ENCODE measurements around the gene SLC9A9. TPM values are rescaled to one million over a fixed set of nuclear protein-coding genes. Genes with fewer than 3 reads are reported as not detected.

The SLC9A9 gene
- total RNA-seq, 1 donor from 2014 or later, result 0.22 TPM

DNA sequence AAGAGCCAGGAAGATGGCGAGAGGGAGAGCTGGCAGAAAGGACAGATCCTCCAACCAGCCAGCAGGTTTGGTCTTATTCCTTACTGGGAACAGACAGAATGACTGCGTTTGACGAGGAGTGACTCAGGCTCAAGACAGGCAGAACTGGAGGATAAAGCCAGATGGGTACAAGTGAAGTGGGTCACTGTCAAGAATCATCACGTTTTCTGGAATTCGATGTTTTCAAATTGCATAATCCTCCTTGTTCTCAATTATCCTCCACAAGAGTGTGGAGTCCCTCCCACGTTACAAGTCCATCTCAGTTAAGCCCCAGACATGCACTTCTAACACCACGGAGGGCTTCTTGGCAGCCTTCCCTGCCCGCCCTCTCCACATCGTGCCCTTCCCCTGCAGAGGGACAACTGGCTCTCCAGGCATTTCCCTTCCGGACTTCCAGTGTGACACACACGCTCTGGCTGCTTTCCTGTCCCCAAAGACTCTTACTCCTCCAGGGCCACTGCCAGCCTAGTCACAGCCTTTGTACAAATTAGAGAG is 545.6 kb downstream of the SLC9A9 start:
- H4K20me1 ChIP-seq (ENCODE audit: low read depth), result no peaks in the 10 kb centered on the region
- Mint-ChIP-seq H3K36me3 (no peaks in the 10 kb centered on the region), H3K27ac (no peak overlapping the region), H3K4me1 (peaks cover 11% of the 10 kb centered on the region), H3K9me3 (no peaks in the 10 kb centered on the region), H3K27me3 (ENCODE audit: insufficient read depth, low read depth) (peaks cover 2% of the 10 kb centered on the region), H3K4me3 (no peak overlapping the region)
- no peaks in the 10 kb centered on the region for H3K79me2 ChIP-seq (ENCODE audit: low read depth)
- no peak for TF ChIP-seq EZH2 (IDR thresholded peaks at IDR 0.05)
- TF ChIP-seq, protein P1, sequence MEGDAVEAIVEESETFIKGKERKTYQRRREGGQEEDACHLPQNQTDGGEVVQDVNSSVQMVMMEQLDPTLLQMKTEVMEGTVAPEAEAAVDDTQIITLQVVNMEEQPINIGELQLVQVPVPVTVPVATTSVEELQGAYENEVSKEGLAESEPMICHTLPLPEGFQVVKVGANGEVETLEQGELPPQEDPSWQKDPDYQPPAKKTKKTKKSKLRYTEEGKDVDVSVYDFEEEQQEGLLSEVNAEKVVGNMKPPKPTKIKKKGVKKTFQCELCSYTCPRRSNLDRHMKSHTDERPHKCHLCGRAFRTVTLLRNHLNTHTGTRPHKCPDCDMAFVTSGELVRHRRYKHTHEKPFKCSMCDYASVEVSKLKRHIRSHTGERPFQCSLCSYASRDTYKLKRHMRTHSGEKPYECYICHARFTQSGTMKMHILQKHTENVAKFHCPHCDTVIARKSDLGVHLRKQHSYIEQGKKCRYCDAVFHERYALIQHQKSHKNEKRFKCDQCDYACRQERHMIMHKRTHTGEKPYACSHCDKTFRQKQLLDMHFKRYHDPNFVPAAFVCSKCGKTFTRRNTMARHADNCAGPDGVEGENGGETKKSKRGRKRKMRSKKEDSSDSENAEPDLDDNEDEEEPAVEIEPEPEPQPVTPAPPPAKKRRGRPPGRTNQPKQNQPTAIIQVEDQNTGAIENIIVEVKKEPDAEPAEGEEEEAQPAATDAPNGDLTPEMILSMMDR (IDR thresholded peaks at IDR 0.05), result no peak
- TF ChIP-seq EZH2phosphoT487 (IDR thresholded peaks at IDR 0.05), result no peak
- no peak overlapping the region for H3K9ac ChIP-seq
- DNase-seq (ENCODE audit: low spot score), result no peak
- H3K4me2 ChIP-seq, result no peak overlapping the region
- H3K4me3 ChIP-seq, result no peak overlapping the region
- H3K9me3 ChIP-seq (ENCODE audit: low read depth), result no peaks in the 10 kb centered on the region
- H3F3A ChIP-seq (ENCODE audit: low read depth), result no peaks in the 10 kb centered on the region
- H2AFZ ChIP-seq (replicated peaks), result no peak overlapping the region
- no peak overlapping the region for H3K27ac ChIP-seq
- peaks cover 8% of the 10 kb centered on the region for H3K4me1 ChIP-seq
- H3K27me3 ChIP-seq, result no peaks in the 10 kb centered on the region
- H3K36me3 ChIP-seq, result no peaks in the 10 kb centered on the region

DNA sequence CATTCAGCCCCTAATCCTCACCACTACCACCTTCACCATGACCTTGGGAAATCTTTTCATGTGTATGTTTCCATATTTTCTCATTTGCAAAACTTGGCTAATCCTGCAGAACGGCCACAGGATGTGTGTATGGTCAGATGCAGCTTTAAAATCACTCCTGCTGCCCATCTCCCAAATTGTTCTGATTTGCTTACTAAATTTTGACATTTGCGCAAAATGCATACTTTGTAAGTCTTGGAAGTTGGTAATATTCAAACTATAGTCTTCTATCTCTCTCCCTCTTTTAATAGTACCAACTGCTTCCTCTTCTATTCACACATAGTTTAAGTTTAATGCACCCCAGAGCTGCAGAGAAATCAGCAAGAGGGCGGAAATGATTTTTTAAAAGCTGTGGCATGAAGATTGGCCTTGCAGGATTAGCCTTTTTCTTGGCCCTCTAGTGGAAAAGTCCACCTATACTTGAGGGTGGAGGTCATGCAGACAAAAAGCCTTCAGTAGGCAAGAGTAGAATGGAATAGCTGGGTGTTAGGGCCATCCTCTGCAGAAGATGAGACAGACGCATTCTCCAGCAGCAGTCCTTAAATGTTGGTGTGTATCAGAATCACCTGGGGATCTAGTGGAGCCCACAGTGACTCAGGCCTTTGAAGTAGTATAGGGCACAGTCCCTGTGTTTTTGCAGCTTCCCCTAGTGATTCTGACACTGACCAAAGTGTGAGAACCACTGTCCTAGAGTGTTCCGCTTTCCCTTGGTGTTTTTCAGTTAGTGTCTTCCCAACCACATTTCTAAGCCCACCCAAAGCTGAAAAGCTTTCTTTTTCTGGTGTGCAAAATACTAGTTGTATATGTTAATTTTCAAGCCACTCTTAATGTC is 547.0 kb downstream of the SLC9A9 start:
- H3K4me3 Mint-ChIP-seq, result no peak overlapping the region
- H3K27me3 Mint-ChIP-seq (ENCODE audit: insufficient read depth, low read depth), result peaks cover 2% of the 10 kb centered on the region
- peaks cover 11% of the 10 kb centered on the region for H3K4me1 Mint-ChIP-seq
- H2AFZ ChIP-seq (replicated peaks), result no peak overlapping the region
- no peak overlapping the region for H3K4me2 ChIP-seq
- no peak for DNase-seq (ENCODE audit: low spot score)
- H3K27ac ChIP-seq, result no peak overlapping the region
- H3K27me3 ChIP-seq, result no peaks in the 10 kb centered on the region
- no peaks in the 10 kb centered on the region for H3K79me2 ChIP-seq (ENCODE audit: low read depth)
- no peak overlapping the region for H3K27ac Mint-ChIP-seq
- H3K36me3 ChIP-seq, result no peaks in the 10 kb centered on the region
- H3K9ac ChIP-seq, result no peak overlapping the region
- peaks cover 8% of the 10 kb centered on the region for H3K4me1 ChIP-seq
- no peaks in the 10 kb centered on the region for H4K20me1 ChIP-seq (ENCODE audit: low read depth)
- no peak overlapping the region for H3K4me3 ChIP-seq
- TF ChIP-seq, protein P1 (IDR thresholded peaks at IDR 0.05), result no peak
- TF ChIP-seq EZH2 (IDR thresholded peaks at IDR 0.05) (no peak), EZH2phosphoT487 (IDR thresholded peaks at IDR 0.05) (no peak)
- H3K9me3 Mint-ChIP-seq, result no peaks in the 10 kb centered on the region
- H3K9me3 ChIP-seq (ENCODE audit: low read depth), result no peaks in the 10 kb centered on the region
- no peaks in the 10 kb centered on the region for H3F3A ChIP-seq (ENCODE audit: low read depth)
- H3K36me3 Mint-ChIP-seq, result no peaks in the 10 kb centered on the region

DNA sequence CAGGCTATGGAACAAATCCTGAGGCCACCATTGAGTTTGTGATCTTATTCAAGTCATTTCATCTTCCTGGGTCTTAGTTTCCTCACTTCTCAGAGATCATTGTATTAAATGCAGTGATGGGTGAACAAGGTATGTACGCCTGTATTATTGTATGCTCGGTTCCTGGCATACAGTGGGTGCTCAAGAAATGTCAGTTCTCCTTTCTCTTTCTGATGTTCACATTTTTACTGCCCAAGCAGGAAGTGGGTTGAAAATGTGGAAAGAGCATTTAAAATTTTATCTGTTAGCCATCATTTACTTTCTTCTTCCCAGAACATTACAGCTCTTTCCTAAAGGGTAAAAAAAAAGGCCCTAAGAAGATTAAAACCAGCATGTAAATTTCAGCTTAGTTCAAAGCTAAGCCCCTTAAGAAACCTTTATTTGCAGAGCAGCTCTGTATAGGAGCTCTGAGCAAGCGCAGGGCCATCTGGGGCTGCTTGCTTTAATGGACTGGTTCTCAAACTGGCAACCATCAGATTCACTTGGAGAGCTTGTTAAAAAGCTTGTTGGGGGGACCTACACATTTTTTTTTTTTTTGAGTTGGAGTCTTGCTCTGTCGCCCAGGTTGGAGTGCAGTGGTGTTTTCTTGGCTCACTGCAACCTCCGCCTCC is 549.3 kb downstream of the SLC9A9 start:
- Mint-ChIP-seq H3K9me3 (no peaks in the 10 kb centered on the region), H3K4me1 (peaks cover 11% of the 10 kb centered on the region), H3K27ac (peak overlapping the region; percentile 47), H3K36me3 (no peaks in the 10 kb centered on the region), H3K27me3 (ENCODE audit: insufficient read depth, low read depth) (no peaks in the 10 kb centered on the region), H3K4me3 (no peak overlapping the region)
- H3K27me3 ChIP-seq, result no peaks in the 10 kb centered on the region
- DNase-seq (ENCODE audit: low spot score), result peak; percentile 22
- no peak overlapping the region for H3K27ac ChIP-seq
- no peak overlapping the region for H3K4me2 ChIP-seq
- H3K4me1 ChIP-seq, result peaks cover 8% of the 10 kb centered on the region
- no peak overlapping the region for H3K4me3 ChIP-seq
- no peak overlapping the region for H2AFZ ChIP-seq (replicated peaks)
- TF ChIP-seq EZH2phosphoT487 (IDR thresholded peaks at IDR 0.05) (no peak), EZH2 (IDR thresholded peaks at IDR 0.05) (no peak)
- TF ChIP-seq, protein P1 (IDR thresholded peaks at IDR 0.05), result no peak
- no peaks in the 10 kb centered on the region for H3F3A ChIP-seq (ENCODE audit: low read depth)
- no peaks in the 10 kb centered on the region for H3K79me2 ChIP-seq (ENCODE audit: low read depth)
- H3K9me3 ChIP-seq (ENCODE audit: low read depth), result no peaks in the 10 kb centered on the region
- no peak overlapping the region for H3K9ac ChIP-seq
- H4K20me1 ChIP-seq (ENCODE audit: low read depth), result no peaks in the 10 kb centered on the region
- H3K36me3 ChIP-seq, result no peaks in the 10 kb centered on the region

Data from neural progenitor cell (in vitro differentiated cells).